ENCODE data around the gene CFAP221. TPM values are rescaled to one million over a fixed set of nuclear protein-coding genes. Genes with fewer than 3 reads are reported as not detected.

CFAP221 gene
- total RNA-seq, 1 experiment from 2014 or later: 10.0 TPM

- intact Hi-C loops (cut with micrococcal nuclease; ENCODE audit: unreplicated experiment): no loop called here
- no peak for TF ChIP-seq CTCF (IDR thresholded peaks at IDR 0.05; ENCODE audit: unreplicated experiment)
- Mint-ChIP-seq H3K27ac (ENCODE audit: unreplicated experiment) (no peak overlapping the region), H3K9me3 (ENCODE audit: low read depth, unreplicated experiment) (no peaks in the 10 kb centered on the region), H3K4me3 (ENCODE audit: low read depth, unreplicated experiment) (peak overlapping the region; percentile 21), H3K36me3 (ENCODE audit: insufficient read depth, unreplicated experiment) (peaks cover 30% of the 10 kb centered on the region), H3K4me1 (ENCODE audit: low read depth, unreplicated experiment) (peaks cover 34% of the 10 kb centered on the region), H3K27me3 (ENCODE audit: unreplicated experiment) (no peaks in the 10 kb centered on the region)
- CTCF ChIA-PET: no interaction called here
- no peak for DNase-seq
- BruUV-seq (replicated peaks): no TSS peak
These were observed 137.1 kb downstream of the CFAP221 start for GRCh38 chr2:119681203-119681867.

- no peak overlapping the region for H3K4me3 Mint-ChIP-seq (ENCODE audit: low read depth, unreplicated experiment)
- no TSS peak for BruUV-seq (replicated peaks)
These were observed 137.6 kb downstream of the CFAP221 start for GRCh38 chr2:119681868-119682220.

GRCh38 chr2:119682578-119682977 lies 138.3 kb downstream of the CFAP221 start:
- intact Hi-C loops (cut with micrococcal nuclease; ENCODE audit: unreplicated experiment): no loop called here
- H3K4me1 Mint-ChIP-seq (ENCODE audit: low read depth, unreplicated experiment): peaks cover 34% of the 10 kb centered on the region
- no peaks in the 10 kb centered on the region for H3K9me3 Mint-ChIP-seq (ENCODE audit: low read depth, unreplicated experiment)
- CTCF ChIA-PET: no interaction called here
- DNase-seq: no peak
- BruUV-seq (replicated peaks): no TSS peak
- no peak for TF ChIP-seq CTCF (IDR thresholded peaks at IDR 0.05; ENCODE audit: unreplicated experiment)
- H3K27me3 Mint-ChIP-seq (ENCODE audit: unreplicated experiment): no peaks in the 10 kb centered on the region
- H3K36me3 Mint-ChIP-seq (ENCODE audit: insufficient read depth, unreplicated experiment): peaks cover 30% of the 10 kb centered on the region
- no peak overlapping the region for H3K27ac Mint-ChIP-seq (ENCODE audit: unreplicated experiment)
- H3K4me3 Mint-ChIP-seq (ENCODE audit: low read depth, unreplicated experiment): no peak overlapping the region

More at GRCh38 chr2:119681868-119682220, 137.6 kb downstream of the CFAP221 start:
- no peak for DNase-seq
- TF ChIP-seq CTCF (IDR thresholded peaks at IDR 0.05; ENCODE audit: unreplicated experiment): no peak
- CTCF ChIA-PET: no interaction called here
- H3K4me1 Mint-ChIP-seq (ENCODE audit: low read depth, unreplicated experiment): peaks cover 34% of the 10 kb centered on the region
- no peaks in the 10 kb centered on the region for H3K27me3 Mint-ChIP-seq (ENCODE audit: unreplicated experiment)
- no peaks in the 10 kb centered on the region for H3K9me3 Mint-ChIP-seq (ENCODE audit: low read depth, unreplicated experiment)
- intact Hi-C loops (cut with micrococcal nuclease; ENCODE audit: unreplicated experiment): no loop called here
- H3K36me3 Mint-ChIP-seq (ENCODE audit: insufficient read depth, unreplicated experiment): peaks cover 30% of the 10 kb centered on the region
- no peak overlapping the region for H3K27ac Mint-ChIP-seq (ENCODE audit: unreplicated experiment)

GRCh38 chr2:119683074-119683712 lies 138.9 kb downstream of the CFAP221 start:
- H3K4me3 Mint-ChIP-seq (ENCODE audit: low read depth, unreplicated experiment): no peak overlapping the region
- intact Hi-C loops (cut with micrococcal nuclease; ENCODE audit: unreplicated experiment): no loop called here
- no peak for TF ChIP-seq CTCF (IDR thresholded peaks at IDR 0.05; ENCODE audit: unreplicated experiment)
- H3K4me1 Mint-ChIP-seq (ENCODE audit: low read depth, unreplicated experiment): peaks cover 29% of the 10 kb centered on the region
- H3K36me3 Mint-ChIP-seq (ENCODE audit: insufficient read depth, unreplicated experiment): peaks cover 25% of the 10 kb centered on the region
- no peaks in the 10 kb centered on the region for H3K27me3 Mint-ChIP-seq (ENCODE audit: unreplicated experiment)
- H3K27ac Mint-ChIP-seq (ENCODE audit: unreplicated experiment): no peak overlapping the region
- no peak for DNase-seq
- CTCF ChIA-PET: no interaction called here
- no peaks in the 10 kb centered on the region for H3K9me3 Mint-ChIP-seq (ENCODE audit: low read depth, unreplicated experiment)
- BruUV-seq (replicated peaks): no TSS peak

All from Calu3 (cell line).